ENCODE measurements around the gene ERG.

Gene ERG

DNA sequence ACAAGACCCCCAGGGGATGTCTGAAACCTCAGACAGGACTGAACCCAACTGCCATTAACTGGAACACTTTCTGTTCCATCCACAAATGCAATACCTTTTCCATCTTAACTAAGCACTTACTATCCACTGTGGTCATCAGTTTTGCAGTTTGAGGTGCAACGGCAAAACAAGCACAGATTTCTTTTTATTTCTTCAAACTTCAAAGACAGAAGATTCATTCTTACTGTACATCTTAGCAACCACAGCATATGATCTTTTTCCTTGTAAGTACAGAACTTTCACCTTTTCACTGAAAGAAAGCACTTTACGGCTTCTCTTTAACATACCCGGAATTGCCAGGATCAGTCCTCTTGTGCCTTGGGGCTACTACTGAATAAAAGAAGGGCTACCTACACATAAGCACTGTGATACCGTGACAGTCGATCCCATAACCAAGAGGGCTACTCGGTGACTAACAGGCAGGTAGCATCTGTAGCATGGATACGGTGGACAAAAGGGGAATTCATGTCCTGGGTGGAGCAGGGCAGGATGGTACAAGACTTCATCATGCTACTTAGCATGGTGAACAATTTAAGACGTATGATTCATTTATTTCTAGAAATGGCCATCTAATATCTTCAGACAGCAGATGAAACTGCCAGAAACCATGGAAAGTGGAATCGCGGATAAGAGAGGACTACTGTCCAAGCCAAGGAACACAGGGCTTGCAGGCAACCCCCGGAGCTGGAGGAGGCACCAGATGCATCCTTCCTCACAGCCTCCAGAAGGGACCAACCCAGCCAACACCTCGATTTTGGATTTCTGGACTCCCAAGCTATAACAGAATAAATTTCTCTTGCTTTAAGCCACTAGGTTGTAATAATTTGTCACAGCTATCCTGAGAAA, 18.4 kb downstream of the ERG start:
- no CpG with 5 or more reads among the region's 12 CpGs for WGBS, 2 donors (ENCODE audit: extremely low coverage in 2 of 2, insufficient read length in 2 of 2, insufficient replicate concordance in 1 of 2)

DNA sequence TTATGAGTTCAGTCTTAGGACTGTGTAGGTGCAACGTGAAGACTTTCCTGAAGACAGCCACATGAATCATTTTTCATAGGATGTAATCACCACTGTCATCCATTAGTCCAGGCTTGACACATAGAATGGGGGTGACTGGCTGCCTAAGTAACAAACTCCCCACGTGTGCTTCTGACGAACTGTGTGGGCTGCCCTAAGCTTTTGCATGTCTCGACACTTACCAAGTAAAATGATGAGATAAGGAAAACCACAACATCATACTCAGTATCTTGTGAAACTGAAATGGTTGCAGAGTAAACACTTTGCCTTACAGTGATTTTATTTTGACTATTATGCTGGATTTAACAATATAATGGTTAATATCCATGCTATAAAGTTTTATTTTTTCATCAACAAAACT, 19.5 kb downstream of the ERG start:
- Histone ChIP-seq H3K23ac (ENCODE audit: low read depth, low read length, poor library complexity) (no peak overlapping the region), H3K79me1 (ENCODE audit: low read depth, low read length) (no peaks in the 10 kb centered on the region), H3K27me3 (ENCODE audit: control insufficient read depth in 3 of 3, insufficient read depth in 3 of 3, low read depth in 1 of 3, low read length in 3 of 3) (no peaks in the 10 kb centered on the region), H3K4me2 (ENCODE audit: insufficient read depth, low read length, poor library complexity, severe bottlenecking) (no peak overlapping the region), H4K8ac (ENCODE audit: low read depth, low read length) (no peak overlapping the region), H4K91ac (ENCODE audit: low read depth, low read length, poor library complexity) (no peak overlapping the region), H3K14ac (ENCODE audit: low read length) (no peak overlapping the region), H2AK5ac (ENCODE audit: low read depth, low read length) (no peak overlapping the region), H2BK15ac (ENCODE audit: low read length) (no peak overlapping the region), H3K9me3 (replicated peaks in 1 of 2; ENCODE audit: control insufficient read depth in 2 of 2, insufficient read depth in 1 of 2, low read depth in 1 of 2, low read length in 2 of 2) (no peaks in the 10 kb centered on the region), H3K4me3 (ENCODE audit: low read length in 2 of 2) (no peak overlapping the region), H3K9ac (ENCODE audit: low read depth, low read length, poor library complexity) (no peak overlapping the region), H2BK120ac (ENCODE audit: low read depth, low read length) (no peak overlapping the region), H3K36me3 (replicated peaks in 1 of 2; ENCODE audit: control insufficient read depth in 2 of 2, insufficient read depth in 2 of 2, low read length in 2 of 2) (no peaks in the 10 kb centered on the region), H2AFZ (ENCODE audit: low read length) (no peak overlapping the region), H2BK5ac (ENCODE audit: low read length) (no peak overlapping the region), H3K27ac (replicated peaks; ENCODE audit: low read length) (no peak overlapping the region), H2BK12ac (ENCODE audit: low read length) (no peak overlapping the region), H3K18ac (ENCODE audit: low read length) (no peak overlapping the region), H3K4ac (ENCODE audit: low read length) (no peak overlapping the region), H3K4me1 (ENCODE audit: control insufficient read depth in 2 of 2, insufficient read depth in 1 of 2, low read depth in 1 of 2, low read length in 2 of 2) (peaks cover 4 to 5% of the 10 kb centered on the region in 2 donors)
- no peak for DNase-seq (ENCODE audit: low spot score)
- WGBS, 2 donors (ENCODE audit: extremely low coverage in 2 of 2, insufficient read length in 2 of 2, insufficient replicate concordance in 1 of 2): no CpG with 5 or more reads among the region's 4 CpGs

More for the DNA sequence above, 18.4 kb downstream of the ERG start:
- no peaks in the 10 kb centered on the region for H3K36me3 ChIP-seq (replicated peaks in 1 of 2; ENCODE audit: control insufficient read depth in 2 of 2, insufficient read depth in 2 of 2, low read length in 2 of 2)
- H2BK120ac ChIP-seq (ENCODE audit: low read depth, low read length): no peak overlapping the region
- no peak for DNase-seq (ENCODE audit: low spot score)
- no peak overlapping the region for H3K18ac ChIP-seq (ENCODE audit: low read length)
- no peak overlapping the region for H3K27ac ChIP-seq (replicated peaks; ENCODE audit: low read length)
- H2BK12ac ChIP-seq (ENCODE audit: low read length): no peak overlapping the region
- no peaks in the 10 kb centered on the region for H3K27me3 ChIP-seq (ENCODE audit: control insufficient read depth in 3 of 3, insufficient read depth in 3 of 3, low read depth in 1 of 3, low read length in 3 of 3)
- H3K9ac ChIP-seq (ENCODE audit: low read depth, low read length, poor library complexity): no peak overlapping the region
- H4K91ac ChIP-seq (ENCODE audit: low read depth, low read length, poor library complexity): no peak overlapping the region
- H2BK15ac ChIP-seq (ENCODE audit: low read length): no peak overlapping the region
- H3K4ac ChIP-seq (ENCODE audit: low read length): no peak overlapping the region
- H3K4me2 ChIP-seq (ENCODE audit: insufficient read depth, low read length, poor library complexity, severe bottlenecking): no peak overlapping the region
- no peak overlapping the region for H4K8ac ChIP-seq (ENCODE audit: low read depth, low read length)
- H3K4me3 ChIP-seq (ENCODE audit: low read length in 2 of 2): no peak overlapping the region
- no peak overlapping the region for H2AFZ ChIP-seq (ENCODE audit: low read length)
- H2AK5ac ChIP-seq (ENCODE audit: low read depth, low read length): no peak overlapping the region
- H3K23ac ChIP-seq (ENCODE audit: low read depth, low read length, poor library complexity): no peak overlapping the region
- H3K79me1 ChIP-seq (ENCODE audit: low read depth, low read length): no peaks in the 10 kb centered on the region
- no peak overlapping the region for H3K14ac ChIP-seq (ENCODE audit: low read length)
- H2BK5ac ChIP-seq (ENCODE audit: low read length): no peak overlapping the region
- H3K9me3 ChIP-seq (replicated peaks in 1 of 2; ENCODE audit: control insufficient read depth in 2 of 2, insufficient read depth in 1 of 2, low read depth in 1 of 2, low read length in 2 of 2): no peaks in the 10 kb centered on the region
- H3K4me1 ChIP-seq (ENCODE audit: control insufficient read depth in 2 of 2, insufficient read depth in 1 of 2, low read depth in 1 of 2, low read length in 2 of 2): peaks cover 0 to 3% of the 10 kb centered on the region in 2 donors

DNA sequence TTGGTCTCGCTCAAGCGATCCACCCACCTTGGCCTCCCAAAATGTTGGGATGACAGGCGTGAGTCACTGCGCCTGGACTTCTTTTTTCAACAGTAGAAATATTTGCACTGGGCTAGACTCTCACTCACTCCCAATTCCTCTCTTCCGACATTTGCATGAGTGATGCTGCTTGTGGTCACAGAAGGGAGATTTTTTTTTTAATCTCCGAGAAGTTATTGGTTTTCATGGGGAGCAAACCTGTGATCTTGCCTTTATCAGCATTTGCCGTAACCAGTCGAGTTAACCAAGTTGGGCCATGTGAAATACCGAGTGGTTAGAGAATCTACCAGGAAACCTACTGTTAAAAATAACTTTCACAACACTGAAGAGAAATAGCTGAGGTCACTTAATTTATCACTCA, 21.1 kb downstream of the ERG start:
- Histone ChIP-seq H3K36me3 (replicated peaks in 1 of 2; ENCODE audit: control insufficient read depth in 2 of 2, insufficient read depth in 2 of 2, low read length in 2 of 2) (no peaks in the 10 kb centered on the region), H2BK15ac (ENCODE audit: low read length) (no peak overlapping the region), H3K4me3 (ENCODE audit: low read length in 2 of 2) (no peak overlapping the region), H4K8ac (ENCODE audit: low read depth, low read length) (no peak overlapping the region), H3K18ac (ENCODE audit: low read length) (no peak overlapping the region), H3K27me3 (ENCODE audit: control insufficient read depth in 3 of 3, insufficient read depth in 3 of 3, low read depth in 1 of 3, low read length in 3 of 3) (peaks cover 0 to 2% (median 0%) of the 10 kb centered on the region in 3 experiments), H2BK5ac (ENCODE audit: low read length) (no peak overlapping the region), H3K79me1 (ENCODE audit: low read depth, low read length) (no peaks in the 10 kb centered on the region), H3K9ac (ENCODE audit: low read depth, low read length, poor library complexity) (no peak overlapping the region), H2AK5ac (ENCODE audit: low read depth, low read length) (no peak overlapping the region), H3K9me3 (replicated peaks in 1 of 2; ENCODE audit: control insufficient read depth in 2 of 2, insufficient read depth in 1 of 2, low read depth in 1 of 2, low read length in 2 of 2) (no peaks in the 10 kb centered on the region), H2BK12ac (ENCODE audit: low read length) (no peak overlapping the region), H3K23ac (ENCODE audit: low read depth, low read length, poor library complexity) (no peak overlapping the region), H2BK120ac (ENCODE audit: low read depth, low read length) (no peak overlapping the region), H3K4me2 (ENCODE audit: insufficient read depth, low read length, poor library complexity, severe bottlenecking) (no peak overlapping the region), H4K91ac (ENCODE audit: low read depth, low read length, poor library complexity) (no peak overlapping the region), H3K4ac (ENCODE audit: low read length) (no peak overlapping the region), H3K4me1 (ENCODE audit: control insufficient read depth in 2 of 2, insufficient read depth in 1 of 2, low read depth in 1 of 2, low read length in 2 of 2) (peaks cover 5% of the 10 kb centered on the region in 2 donors), H2AFZ (ENCODE audit: low read length) (no peak overlapping the region), H3K14ac (ENCODE audit: low read length) (no peak overlapping the region), H3K27ac (replicated peaks; ENCODE audit: low read length) (no peak overlapping the region)
- WGBS, 2 donors (ENCODE audit: extremely low coverage in 2 of 2, insufficient read length in 2 of 2, insufficient replicate concordance in 1 of 2): no CpG with 5 or more reads among the region's 9 CpGs
- DNase-seq (ENCODE audit: low spot score): no peak

DNA sequence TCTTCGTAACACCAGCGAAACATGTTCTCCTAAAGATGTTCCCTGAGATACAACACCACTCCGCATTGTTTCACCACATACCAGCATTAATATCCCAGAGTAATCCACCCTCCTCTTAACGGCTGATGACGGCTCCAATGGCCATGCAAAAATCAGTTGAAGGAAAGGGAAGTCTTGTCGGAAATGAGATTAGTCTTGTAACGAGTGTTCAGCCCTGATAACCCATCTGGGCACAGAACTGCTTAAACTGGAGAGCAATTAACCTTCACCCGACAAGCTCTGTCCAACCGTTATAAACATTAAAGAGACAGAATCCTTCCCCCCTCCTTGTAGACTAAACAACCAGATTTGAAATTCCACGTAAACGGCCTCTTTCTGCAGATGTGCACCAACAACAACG, 21.9 kb downstream of the ERG start:
- no peak overlapping the region for H2AFZ ChIP-seq (ENCODE audit: low read length)
- no peaks in the 10 kb centered on the region for H3K36me3 ChIP-seq (replicated peaks in 1 of 2; ENCODE audit: control insufficient read depth in 2 of 2, insufficient read depth in 2 of 2, low read length in 2 of 2)
- no peak overlapping the region for H2AK5ac ChIP-seq (ENCODE audit: low read depth, low read length)
- H3K14ac ChIP-seq (ENCODE audit: low read length): no peak overlapping the region
- H3K27ac ChIP-seq (replicated peaks; ENCODE audit: low read length): no peak overlapping the region
- no peak for DNase-seq (ENCODE audit: low spot score)
- H3K4me2 ChIP-seq (ENCODE audit: insufficient read depth, low read length, poor library complexity, severe bottlenecking): no peak overlapping the region
- no peak overlapping the region for H2BK15ac ChIP-seq (ENCODE audit: low read length)
- no peaks in the 10 kb centered on the region for H3K79me1 ChIP-seq (ENCODE audit: low read depth, low read length)
- H2BK120ac ChIP-seq (ENCODE audit: low read depth, low read length): no peak overlapping the region
- no CpG with 5 or more reads among the region's 12 CpGs for WGBS, 2 donors (ENCODE audit: extremely low coverage in 2 of 2, insufficient read length in 2 of 2, insufficient replicate concordance in 1 of 2)
- H4K91ac ChIP-seq (ENCODE audit: low read depth, low read length, poor library complexity): no peak overlapping the region
- H2BK5ac ChIP-seq (ENCODE audit: low read length): no peak overlapping the region
- H3K18ac ChIP-seq (ENCODE audit: low read length): no peak overlapping the region
- peaks cover 0 to 2% (median 0%) of the 10 kb centered on the region in 3 experiments for H3K27me3 ChIP-seq (ENCODE audit: control insufficient read depth in 3 of 3, insufficient read depth in 3 of 3, low read depth in 1 of 3, low read length in 3 of 3)
- no peaks in the 10 kb centered on the region for H3K9me3 ChIP-seq (replicated peaks in 1 of 2; ENCODE audit: control insufficient read depth in 2 of 2, insufficient read depth in 1 of 2, low read depth in 1 of 2, low read length in 2 of 2)
- H3K4me1 ChIP-seq (ENCODE audit: control insufficient read depth in 2 of 2, insufficient read depth in 1 of 2, low read depth in 1 of 2, low read length in 2 of 2): peaks cover 5% of the 10 kb centered on the region in 2 donors
- H3K23ac ChIP-seq (ENCODE audit: low read depth, low read length, poor library complexity): no peak overlapping the region
- no peak overlapping the region for H3K9ac ChIP-seq (ENCODE audit: low read depth, low read length, poor library complexity)
- H3K4me3 ChIP-seq (ENCODE audit: low read length in 2 of 2): no peak overlapping the region
- no peak overlapping the region for H2BK12ac ChIP-seq (ENCODE audit: low read length)
- H3K4ac ChIP-seq (ENCODE audit: low read length): no peak overlapping the region
- H4K8ac ChIP-seq (ENCODE audit: low read depth, low read length): no peak overlapping the region
